Femur (tissue), 1 donor: ENCODE results near the gene HSPB8.
A peak's percentile ranks its signal among the peaks of the same experiment; 100 is the strongest.

ENCODE experiments used
- DNase-seq: peaks from one replicate; pipeline ENCODE4 v3.0.0-alpha.2; 2017

The HSPB8 gene

GRCh38 chr12:119171691-119172425 is 6.9 kb upstream of the HSPB8 start:
- DNase-seq = no peak

- peak; percentile 31 for DNase-seq
Measured at GRCh38 chr12:119175081-119175480, 3.6 kb upstream of the HSPB8 start.

GRCh38 chr12:119176267-119177055 is 2.3 kb upstream of the HSPB8 start:
- DNase-seq = peak; percentile 90

GRCh38 chr12:119177056-119177325 is 1.7 kb upstream of the HSPB8 start:
- no peak for DNase-seq

GRCh38 chr12:119177724-119178380 is 879 bp upstream of the HSPB8 start:
- no peak for DNase-seq

GRCh38 chr12:119179335-119180021 is 747 bp downstream of the HSPB8 start:
- no peak for DNase-seq

- DNase-seq = peak; percentile 41
Measured at GRCh38 chr12:119180380-119181040, 1.8 kb downstream of the HSPB8 start.

GRCh38 chr12:119181202-119181601 is 2.5 kb downstream of the HSPB8 start:
- no peak for DNase-seq

- DNase-seq = no peak
Measured at GRCh38 chr12:119181944-119182343, 3.2 kb downstream of the HSPB8 start.

- DNase-seq = no peak
Measured at GRCh38 chr12:119182701-119183493, 4.2 kb downstream of the HSPB8 start.

GRCh38 chr12:119183942-119184695 is 5.4 kb downstream of the HSPB8 start:
- DNase-seq = no peak

- no peak for DNase-seq
Measured at GRCh38 chr12:119195256-119195655, 16.5 kb downstream of the HSPB8 start.

- no peak for DNase-seq
Measured at GRCh38 chr12:119198440-119198839, 19.7 kb downstream of the HSPB8 start.

GRCh38 chr12:119200601-119201000 is 21.9 kb downstream of the HSPB8 start:
- DNase-seq = no peak

- DNase-seq = no peak
Measured at GRCh38 chr12:119201789-119202543, 23.2 kb downstream of the HSPB8 start.

- no peak for DNase-seq
Measured at GRCh38 chr12:119202544-119202943, 23.8 kb downstream of the HSPB8 start.

GRCh38 chr12:119204131-119204530 is 25.4 kb downstream of the HSPB8 start:
- DNase-seq = peak; percentile 48

GRCh38 chr12:119204671-119205285 is 26.0 kb downstream of the HSPB8 start:
- peak; percentile 60 for DNase-seq

- DNase-seq = no peak
Measured at GRCh38 chr12:119206348-119207062, 27.8 kb downstream of the HSPB8 start.
